IMR-90 (cell line): ENCODE data around the gene TTC21B. TPM values are rescaled to one million over a fixed set of nuclear protein-coding genes. Genes with fewer than 3 reads are reported as not detected.

Source experiments
- ATAC-seq: fragments of 200-7000 bp; cut with Tn5 transposase; 2 replicates; pipeline ENCODE4 v1.9.1; 2020; ENCODE audit warnings: low read depth, mild to moderate bottlenecking, moderate library complexity
- BruUV-seq: library from RNA; stranded (reverse); fragments of 400-500 nt; replicated peaks from 2 replicates; lab custom pipeline; 2021; lab: Mats Ljungman, UMichigan
- CTCF ChIA-PET: fragments of 300-600 bp; formaldehyde crosslinking; extraction: SDS; loops from one replicate; lab custom pipeline; 2021; ENCODE audit warnings: antibody characterized with exemption; lab: Yijun Ruan, JAX
- POLR2A ChIA-PET: fragments of 300-600 bp; sonication (Branson Sonifier 250); formaldehyde crosslinking; loops from one replicate; lab custom pipeline; 2022; ENCODE audit warnings: antibody characterized with exemption; ENCODE audit not compliant: unreplicated experiment; lab: Charles Lee
- DNase-seq: peaks from one replicate; pipeline ENCODE4 v3.0.0; 2013
- H2AFZ ChIP-seq: replicated peaks from 2 replicates; pipeline ENCODE3; 2013; ENCODE audit warnings: low read length, mild to moderate bottlenecking; ENCODE audit not compliant: poor library complexity
- H2AK5ac ChIP-seq: 2 replicates; pipeline ENCODE4 v1.6.1; 2013; ENCODE audit warnings: low read depth, low read length, inconsistent platforms
- H2AK9ac ChIP-seq: replicated peaks from 2 replicates; pipeline ENCODE3; 2013; ENCODE audit warnings: mild to moderate bottlenecking, low read depth, low read length, moderate library complexity; ENCODE audit not compliant: poor library complexity
- H2BK120ac ChIP-seq: 2 replicates; pipeline ENCODE4 v1.6.1; 2013; ENCODE audit warnings: low read depth, low read length, inconsistent platforms
- H2BK15ac ChIP-seq: 3 replicates; pipeline ENCODE4 v1.6.1; 2013; ENCODE audit warnings: low read depth, low read length, inconsistent platforms
- H2BK20ac ChIP-seq: 2 replicates; pipeline ENCODE4 v1.6.1; 2013; ENCODE audit warnings: low read depth, mild to moderate bottlenecking, inconsistent platforms, low read length, moderate library complexity
- H2BK5ac ChIP-seq: 2 replicates; pipeline ENCODE4 v1.6.1; 2013; ENCODE audit warnings: mild to moderate bottlenecking, low read depth, low read length, inconsistent platforms; ENCODE audit not compliant: poor library complexity, severe bottlenecking
- H3K14ac ChIP-seq: replicated peaks from 2 replicates; pipeline ENCODE4 v1.6.1; 2013; ENCODE audit warnings: low read depth, low read length, inconsistent platforms
- H3K18ac ChIP-seq: 2 replicates; pipeline ENCODE4 v1.6.1; 2013; ENCODE audit warnings: low read depth, low read length, control low read depth
- H3K23ac ChIP-seq: 2 replicates; pipeline ENCODE4 v1.6.1; 2013; ENCODE audit warnings: low read depth, low read length, inconsistent platforms
- H3K27ac ChIP-seq: 2 replicates; pipeline ENCODE4 v1.5.1; 2013; ENCODE audit warnings: mild to moderate bottlenecking, control low read depth, low read length; ENCODE audit not compliant: insufficient read depth
- H3K27me3 ChIP-seq: 2 replicates; pipeline ENCODE4 v1.6.1; 2013; ENCODE audit warnings: low read length; ENCODE audit not compliant: control insufficient read depth, insufficient read depth
- H3K36me3 ChIP-seq: 2 replicates; pipeline ENCODE4 v1.6.1; 2013; ENCODE audit warnings: low read length, mixed read lengths; ENCODE audit not compliant: control insufficient read depth, insufficient read depth
- H3K4ac ChIP-seq: 2 replicates; pipeline ENCODE4 v1.6.1; 2013; ENCODE audit warnings: low read depth, low read length, inconsistent platforms
- H3K4me1 ChIP-seq: 2 replicates; pipeline ENCODE4 v1.6.1; 2013; ENCODE audit warnings: low read length, mixed read lengths; ENCODE audit not compliant: control insufficient read depth, insufficient read depth
- H3K4me2 ChIP-seq: 2 replicates; pipeline ENCODE4 v1.6.1; 2013; ENCODE audit warnings: low read depth, mild to moderate bottlenecking, control low read depth, low read length, moderate library complexity
- H3K4me3 ChIP-seq: 2 replicates; pipeline ENCODE4 v1.5.1; 2013; ENCODE audit warnings: low read depth, mild to moderate bottlenecking, control low read depth, low read length, moderate library complexity; ENCODE audit not compliant: insufficient read depth
- H3K56ac ChIP-seq: 2 replicates; pipeline ENCODE4 v1.6.1; 2013; ENCODE audit warnings: low read length, inconsistent platforms; ENCODE audit not compliant: insufficient read depth; ENCODE audit errors: extremely low read depth
- H3K79me1 ChIP-seq, 2 experiments: 2 replicates each; pipeline ENCODE4 v1.6.1; 2013; ENCODE audit warnings: low read length in 2 of 2, inconsistent platforms in 1 of 2, low read depth in 1 of 2
- H3K9ac ChIP-seq: 2 replicates; pipeline ENCODE4 v1.6.1; 2013; ENCODE audit warnings: low read depth, low read length, control low read depth
- H3K9me1 ChIP-seq: 2 replicates; pipeline ENCODE4 v1.6.1; 2013; ENCODE audit warnings: low read length, inconsistent platforms; ENCODE audit not compliant: insufficient read depth
- H3K9me3 ChIP-seq: 2 replicates; pipeline ENCODE4 v1.6.1; 2013; ENCODE audit warnings: low read length; ENCODE audit not compliant: control insufficient read depth, insufficient read depth
- H4K20me1 ChIP-seq: 2 replicates; pipeline ENCODE4 v1.6.1; 2013; ENCODE audit warnings: low read length, inconsistent platforms; ENCODE audit not compliant: insufficient read depth
- H4K5ac ChIP-seq: 2 replicates; pipeline ENCODE4 v1.6.1; 2013; ENCODE audit warnings: mild to moderate bottlenecking, low read depth, low read length, control low read depth
- H4K8ac ChIP-seq, 2 experiments: 2 replicates each; pipeline ENCODE4 v1.6.1; 2013; ENCODE audit warnings: low read depth in 2 of 2, low read length in 2 of 2, control low read depth in 1 of 2, inconsistent platforms in 1 of 2
- H4K91ac ChIP-seq: 2 replicates; pipeline ENCODE4 v1.6.1; 2013; ENCODE audit warnings: low read depth, low read length, inconsistent platforms; ENCODE audit not compliant: insufficient read depth
- CEBPB ChIP-seq: IDR thresholded peaks from 2 replicates; pipeline ENCODE4 v1.6.1; 2012; ENCODE audit warnings: low read depth, low read length, improper control_type of control experiment
- CHD1 ChIP-seq: IDR thresholded peaks from 2 replicates; pipeline ENCODE4 v1.6.1; 2012; ENCODE audit warnings: low read depth, low read length, improper control_type of control experiment
- CTCF ChIP-seq: conservative IDR thresholded peaks from 2 replicates; pipeline ENCODE4 v1.5.1; 2012; ENCODE audit warnings: mild to moderate bottlenecking, low read depth, low read length, improper control_type of control experiment
- FOS ChIP-seq: fragments of 150-350 bp; IDR thresholded peaks from 2 replicates; pipeline ENCODE4 v1.6.1; 2016; ENCODE audit warnings: low read depth, low read length
- MAFK ChIP-seq: IDR thresholded peaks from 2 replicates; pipeline ENCODE4 v1.6.1; 2012; ENCODE audit warnings: low read depth, low read length, improper control_type of control experiment
- NFE2L2 ChIP-seq: fragments of 150-350 bp; IDR thresholded peaks from 2 replicates; pipeline ENCODE4 v1.6.1; 2016; ENCODE audit warnings: low read depth, mild to moderate bottlenecking, low read length
- SMC3 ChIP-seq: fragments of 150-350 bp; IDR thresholded peaks from 2 replicates; pipeline ENCODE4 v1.6.1; 2016; ENCODE audit warnings: low read depth, mild to moderate bottlenecking, antibody characterized with exemption, low read length, moderate library complexity
- WGBS, 2 experiments: methylation state at CpG; one replicate each; pipeline versions ENCODE4 v1.1.5 to v1.1.7; 2013; ENCODE audit warnings: missing lambda C conversion rate in 2 of 2; ENCODE audit not compliant: insufficient read length in 1 of 2; ENCODE audit errors: extremely low coverage in 2 of 2; 5-methylcytosine and 5-hydroxymethylcytosine counted together
- dilution Hi-C: fragments of 300-500 bp; cut with HindIII; formaldehyde crosslinking; loops from one replicate; pipeline ENCODE4 v1.14.3; 2018; ENCODE audit warnings: low sequenced_read_pairs; ENCODE audit not compliant: unreplicated experiment
- in situ Hi-C: fragments of 300-500 bp; cut with MboI; formaldehyde crosslinking; loops from 3 replicates; pipeline ENCODE4 v1.14.3; 2019; ENCODE audit warnings: low sequenced_read_pairs, inconsistent platforms, mixed read lengths
- intact Hi-C: fragments of 100-400 bp; cut with micrococcal nuclease; formaldehyde crosslinking; loops from 2 replicates; pipeline ENCODE4 v1.10.0; 2022
- polyA plus RNA-seq, 3 experiments: library from polyadenylated mRNA; depleted of rRNA; stranded (reverse); fragments of >200 nt; gene quantifications; 2 replicates each; pipeline ENCODE4 v1.2.3, GENCODE V29; 2012; ENCODE audit warnings: low replicate concordance in 1 of 3
- total RNA-seq: library from RNA; depleted of rRNA; stranded (reverse); fragments of >200 nt; gene quantifications from 2 replicates; pipeline ENCODE4 v1.2.3, GENCODE V29; 2012

TTC21B gene
- total and polyA plus RNA-seq, 2 of the 4 experiments (the other 2 are of a cell fraction), result 8.0 to 17.2 TPM

- Histone ChIP-seq H3K79me1 (no peaks in the 10 kb centered on the region), H3K27ac (no peak overlapping the region), H4K5ac (no peak overlapping the region), H2BK5ac (no peak overlapping the region), H3K27me3 (no peaks in the 10 kb centered on the region), H4K8ac (no peak overlapping the region), H3K36me3 (no peaks in the 10 kb centered on the region), H2AK9ac (no peak overlapping the region), H4K20me1 (no peaks in the 10 kb centered on the region), H2BK15ac (no peak overlapping the region), H3K9me3 (no peaks in the 10 kb centered on the region), H2BK20ac (no peak overlapping the region), H3K56ac (no peak overlapping the region), H3K4me1 (no peaks in the 10 kb centered on the region), H2AK5ac (no peak overlapping the region), H3K9me1 (no peaks in the 10 kb centered on the region), H3K4me2 (no peak overlapping the region), H4K91ac (no peak overlapping the region), H3K9ac (no peak overlapping the region), H3K18ac (no peak overlapping the region), H3K4me3 (no peak overlapping the region), H3K14ac (no peak overlapping the region), H3K4ac (no peak overlapping the region), H2BK120ac (no peak overlapping the region), H3K23ac (no peak overlapping the region), H2AFZ (no peak overlapping the region)
- dilution Hi-C loops, result no loop called here
- in situ Hi-C loops, result no loop called here
- DNase-seq, result peak; percentile 8
- CTCF ChIA-PET, result no interaction called here
- TF ChIP-seq CTCF, result no peak
- TF ChIP-seq FOS, result no peak
- no peak for TF ChIP-seq MAFK
- no peak for TF ChIP-seq CEBPB
- TF ChIP-seq CHD1, result no peak
- no peak for TF ChIP-seq SMC3
- no peak for TF ChIP-seq NFE2L2
- WGBS, 2 experiments, result no CpG with 5 or more reads among the region's 5 CpGs
- ATAC-seq, result no peak
- intact Hi-C loops, result loop anchor here (5.0 to 10.0 kb wide), 4 partner anchors 170 to 877 kb away; partner anchors contain the start of gene SCN2A
- BruUV-seq, result no TSS peak
- POLR2A ChIA-PET, result no interaction called here
Observed at GRCh38 chr2:165872101-165872791, 81.3 kb downstream of the TTC21B start.
